Gastrocnemius medialis (tissue), 4 donors: Measurements from ENCODE around the gene PIM3. TPM values are rescaled to one million over a fixed set of nuclear protein-coding genes. Genes with fewer than 3 reads are reported as not detected.

Source experiments
- ATAC-seq, 2 donors: fragments of 150-250 bp; one replicate each; pipeline ENCODE4 v1.9.1; 2016
- DNase-seq, 2 donors: peaks; one replicate each; pipeline ENCODE4 v3.0.0-alpha.2; 2019
- H3K27ac ChIP-seq, 4 donors: fragments of 200-600 bp; sonication (generic); 1 replicate in 1 of 4; 2 replicates in 3 of 4; pipeline ENCODE4 v1.5.1; 2016 to 2018; ENCODE audit warnings: mild to moderate bottlenecking in 2 of 4, moderate library complexity in 1 of 4
- H3K27me3 ChIP-seq, 3 donors: fragments of 200-600 bp; sonication (generic) in 2 of 3; 1 replicate in 1 of 3; 2 replicates in 2 of 3; pipeline versions ENCODE4 v1.5.1 to v1.6.0; 2016 to 2019; ENCODE audit warnings: mild to moderate bottlenecking in 1 of 3, moderate library complexity in 1 of 3
- H3K36me3 ChIP-seq, 2 donors: fragments of 200-600 bp; sonication (generic) in 1 of 2; one replicate each; pipeline ENCODE4 v1.5.1; 2017 to 2018
- H3K4me1 ChIP-seq, 2 donors: fragments of 200-600 bp; sonication (generic) in 1 of 2; one replicate each; pipeline ENCODE4 v1.5.1; 2016 to 2017; ENCODE audit warnings: mild to moderate bottlenecking in 2 of 2
- H3K4me3 ChIP-seq, 4 donors: fragments of 200-600 bp; sonication (generic) in 3 of 4; 1 replicate in 1 of 4; 2 replicates in 3 of 4; pipeline ENCODE4 v1.5.1; 2016 to 2019; ENCODE audit warnings: mild to moderate bottlenecking in 2 of 4
- H3K9me3 ChIP-seq, 3 donors: fragments of 200-600 bp; sonication (generic) in 2 of 3; 1 replicate in 1 of 3; 2 replicates in 2 of 3; pipeline ENCODE4 v1.5.1; 2016 to 2019
- CTCF ChIP-seq, 5 experiments: fragments of 450-650 bp in 3 of 5; fragments of 200-600 bp in 2 of 5; sonication (generic) in 2 of 5; IDR thresholded peaks in 4 of 5; conservative IDR thresholded peaks in 1 of 5; 1 replicate in 4 of 5; 2 replicates in 1 of 5; pipeline ENCODE4 v1.5.1; 2016 to 2019; ENCODE audit warnings: antibody characterized with exemption in 5 of 5, mild to moderate bottlenecking in 3 of 5, moderate library complexity in 3 of 5
- POLR2A ChIP-seq, 2 donors: fragments of 450-650 bp; IDR thresholded peaks; one replicate each; pipeline ENCODE4 v1.6.1; 2017; ENCODE audit warnings: antibody characterized with exemption in 2 of 2, mild to moderate bottlenecking in 2 of 2, moderate library complexity in 2 of 2
- in situ Hi-C, 4 donors: fragments of 200-750 bp; cut with MboI; loops; one replicate each; pipeline versions ENCODE4 v1.15.0 to v1.8.0; 2017; ENCODE audit warnings: low sequenced_read_pairs in 4 of 4
- intact Hi-C: fragments of 100-400 bp; cut with DNase I; formaldehyde crosslinking; loops from one replicate; pipeline ENCODE4 v1.15.1; 2023; ENCODE audit warnings: low total_unique reads
- total RNA-seq, 4 donors: library from RNA; depleted of rRNA; stranded (reverse); fragments of >200 nt; gene quantifications; one replicate each; pipeline versions ENCODE4 v1.1.0 to v1.2.3, GENCODE V29; 2016

PIM3 gene
- total RNA-seq, 4 donors from 2014 or later, result 165 to 327 (median 188) TPM

GRCh38 chr22:49962751-49963646 lies 2.4 kb downstream of the PIM3 start:
- no peak for TF ChIP-seq POLR2A (IDR thresholded peaks at IDR 0.05)
- TF ChIP-seq CTCF (IDR thresholded peaks at IDR 0.05 in 4 of 5, conservative IDR thresholded peaks at IDR 0.05 in 1 of 5), result no peak
- Histone ChIP-seq H3K27me3 (no peaks in the 10 kb centered on the region), H3K27ac (peak overlapping the region; percentile 90 to 99 (median 95)), H3K4me3 (peak overlapping the region; percentile 83 to 98 (median 88)), H3K36me3 (peaks cover 2 to 24% of the 10 kb centered on the region in 2 donors), H3K9me3 (no peaks in the 10 kb centered on the region), H3K4me1 (peaks cover 57% of the 10 kb centered on the region in 2 donors)
- DNase-seq (peak; percentile 19 to 54), ATAC-seq (peak in 1 of 2 donors; percentile 0)
- intact Hi-C loops, result loop anchor here (2.0 kb wide), 1 partner anchor 296 kb away; no protein-coding TSS in a partner anchor
- in situ Hi-C loops, result no loop called here

GRCh38 chr22:49963647-49964026 lies 3.1 kb downstream of the PIM3 start:
- ATAC-seq (no peak), DNase-seq (peak; percentile 2 to 25)
- Histone ChIP-seq H3K27me3 (no peaks in the 10 kb centered on the region), H3K36me3 (peaks cover 2 to 24% of the 10 kb centered on the region in 2 donors), H3K27ac (peak overlapping the region; percentile 90 to 99 (median 95)), H3K9me3 (no peaks in the 10 kb centered on the region), H3K4me1 (peaks cover 59 to 61% of the 10 kb centered on the region in 2 donors), H3K4me3 (peak overlapping the region; percentile 83 to 98 (median 88))
- no peak for TF ChIP-seq CTCF (IDR thresholded peaks at IDR 0.05 in 4 of 5, conservative IDR thresholded peaks at IDR 0.05 in 1 of 5)
- no peak for TF ChIP-seq POLR2A (IDR thresholded peaks at IDR 0.05)
- in situ Hi-C loops (no loop called here), intact Hi-C loops (loop anchor here (2.0 kb wide), 1 partner anchor 295 kb away; no protein-coding TSS in a partner anchor)

GRCh38 chr22:49964136-49965090 lies 3.8 kb downstream of the PIM3 start:
- intact Hi-C loops, result no loop called here
- Histone ChIP-seq H3K36me3 (peaks cover 2 to 24% of the 10 kb centered on the region in 2 donors), H3K27me3 (no peaks in the 10 kb centered on the region), H3K4me1 (peaks cover 52 to 58% of the 10 kb centered on the region in 2 donors), H3K9me3 (no peaks in the 10 kb centered on the region), H3K27ac (peak overlapping the region; percentile 90 to 99 (median 95)), H3K4me3 (peak overlapping the region; percentile 83 to 98 (median 88))
- in situ Hi-C loops, result no loop called here
- TF ChIP-seq POLR2A (IDR thresholded peaks at IDR 0.05) (peak in 1 of 2 donors; percentile 18), CTCF (IDR thresholded peaks at IDR 0.05 in 4 of 5, conservative IDR thresholded peaks at IDR 0.05 in 1 of 5) (no peak)
- DNase-seq, result peak in 1 of 2 donors; percentile 42
- no peak for ATAC-seq
